HG02981 (cell line): ENCODE data around the gene EFNA5.

ENCODE experiments used
- ATAC-seq: cut with Tn5 transposase; IDR thresholded peaks from one replicate; pipeline ENCODE4 v1.9.1; 2021; ENCODE audit warnings: mild to moderate bottlenecking, moderate library complexity; ENCODE audit not compliant: unreplicated experiment

The EFNA5 gene

GRCh38 chr5:107607196-107607595 lies 63.5 kb downstream of the EFNA5 start:
- no peak for ATAC-seq

DNA sequence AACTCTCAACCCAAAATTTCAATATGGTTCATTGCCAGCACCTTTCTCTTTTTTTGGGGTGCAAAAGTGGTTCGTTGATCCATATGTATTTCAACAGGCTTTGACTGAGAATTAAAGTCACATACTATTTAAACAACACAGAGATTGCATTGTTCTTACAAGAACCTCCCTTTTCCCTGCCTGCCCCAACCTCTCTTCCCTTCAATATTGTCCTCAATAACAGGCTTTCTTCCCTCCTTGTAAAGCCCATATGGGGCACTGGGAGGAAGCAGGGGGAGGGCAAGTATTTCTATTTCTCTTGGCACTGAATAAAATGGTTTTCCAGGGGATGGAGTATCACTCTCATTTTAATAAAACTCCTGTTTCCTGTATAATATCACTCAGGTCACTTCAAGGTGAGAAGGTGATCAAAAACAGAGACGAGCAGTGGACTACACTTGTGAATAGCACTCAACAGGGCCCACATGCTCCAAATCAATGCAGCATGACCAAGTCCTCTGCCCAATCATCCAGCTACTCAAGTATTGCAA lies 65.1 kb downstream of the EFNA5 start:
- no peak for ATAC-seq

GRCh38 chr5:107604990-107605389 lies 65.7 kb downstream of the EFNA5 start:
- peak; percentile 61 for ATAC-seq

GRCh38 chr5:107604146-107604910 lies 66.4 kb downstream of the EFNA5 start:
- no peak for ATAC-seq

DNA sequence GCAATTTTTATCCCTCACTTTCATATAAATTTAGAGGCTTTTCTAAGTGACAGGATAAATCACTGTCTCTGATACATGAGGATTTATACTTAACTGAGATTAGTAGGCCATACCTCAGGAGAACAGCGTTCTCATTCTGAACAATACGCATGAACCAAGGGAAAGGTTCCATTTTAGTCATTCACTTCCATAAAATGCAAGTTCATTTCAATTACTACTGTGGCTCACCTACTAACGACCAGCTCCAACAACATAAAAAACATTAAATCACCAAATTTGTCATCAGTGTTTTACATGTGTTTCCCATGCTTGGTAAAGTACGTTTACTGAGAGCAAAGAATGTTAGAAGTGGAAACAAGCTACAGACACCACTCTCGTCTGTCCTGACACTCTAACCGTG lies 67.4 kb downstream of the EFNA5 start:
- no peak for ATAC-seq

DNA sequence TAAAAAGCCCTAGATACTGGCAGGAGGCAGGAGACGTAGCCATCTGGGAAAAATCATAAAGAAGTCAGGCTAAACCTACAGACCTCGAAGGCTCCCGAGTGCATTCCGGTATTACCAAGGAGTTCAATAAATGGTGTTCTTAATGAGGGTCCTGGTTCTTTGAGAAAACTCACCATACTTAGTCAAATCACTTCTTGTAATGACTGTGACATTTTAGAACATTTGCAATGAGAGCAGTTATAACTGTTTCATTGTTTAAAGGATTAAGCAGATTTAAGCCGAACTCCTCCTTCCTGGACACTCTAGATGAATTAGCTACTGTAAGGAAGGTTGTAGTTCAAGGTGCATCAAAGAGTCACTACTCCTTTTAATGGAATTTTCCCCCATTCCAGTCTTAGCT lies 67.8 kb downstream of the EFNA5 start:
- ATAC-seq = no peak

DNA sequence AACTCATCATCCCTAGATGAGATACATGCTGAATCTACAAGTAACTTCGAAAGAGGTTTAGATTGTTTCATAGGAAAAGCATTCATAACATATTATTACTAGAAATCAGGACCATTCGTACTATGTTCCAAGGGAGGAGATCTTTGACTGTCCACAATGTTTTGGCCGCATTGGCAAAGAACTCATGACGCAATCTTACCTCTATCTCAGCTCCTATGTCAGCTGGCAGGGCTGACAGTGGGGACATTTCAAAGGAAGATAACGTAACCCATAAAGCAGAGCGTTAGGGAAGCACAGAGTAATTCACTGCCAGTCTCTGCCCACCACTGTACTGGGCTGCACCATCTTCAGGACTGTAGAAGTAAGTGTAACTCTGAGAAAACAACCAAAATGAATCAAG lies 69.7 kb downstream of the EFNA5 start:
- no peak for ATAC-seq

DNA sequence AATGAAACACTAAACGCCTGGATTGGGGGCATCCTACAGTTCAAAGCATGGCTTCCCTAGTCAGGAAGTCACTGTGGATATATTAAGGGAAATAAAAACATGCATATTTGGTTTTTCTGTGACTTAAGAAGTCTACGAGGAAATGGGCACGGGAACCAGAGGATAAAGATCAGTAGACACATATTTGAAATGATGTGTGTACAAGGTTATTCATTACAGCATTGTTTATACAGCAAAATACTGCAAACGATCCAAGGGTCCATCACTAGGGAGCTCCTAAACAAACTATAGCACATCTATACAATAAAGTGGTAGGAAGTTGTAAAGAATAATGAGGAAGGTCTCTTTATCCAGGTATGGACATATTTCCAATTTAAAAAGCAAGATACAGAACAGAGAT lies 71.8 kb downstream of the EFNA5 start:
- ATAC-seq = no peak

DNA sequence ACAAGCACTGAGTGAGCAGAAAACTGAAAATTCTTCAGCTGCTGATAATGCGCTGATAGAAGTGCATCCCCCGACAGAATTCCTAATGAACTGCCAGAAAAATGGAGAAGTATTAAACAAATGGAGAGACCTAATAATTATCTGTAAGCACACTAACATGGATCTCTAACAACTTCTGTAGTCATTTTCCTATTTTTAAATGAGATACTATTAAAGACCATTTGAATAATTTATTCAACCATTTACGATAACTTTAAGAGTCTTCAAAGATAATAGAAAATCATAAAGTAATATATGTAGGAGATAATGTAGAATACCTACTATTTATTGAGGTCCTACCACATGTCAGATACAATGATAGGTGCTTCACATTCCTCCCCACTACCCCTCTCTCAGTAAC lies 72.9 kb downstream of the EFNA5 start:
- no peak for ATAC-seq

GRCh38 chr5:107597247-107597646 lies 73.5 kb downstream of the EFNA5 start:
- no peak for ATAC-seq

GRCh38 chr5:107594253-107595045 lies 76.3 kb downstream of the EFNA5 start:
- ATAC-seq = no peak

DNA sequence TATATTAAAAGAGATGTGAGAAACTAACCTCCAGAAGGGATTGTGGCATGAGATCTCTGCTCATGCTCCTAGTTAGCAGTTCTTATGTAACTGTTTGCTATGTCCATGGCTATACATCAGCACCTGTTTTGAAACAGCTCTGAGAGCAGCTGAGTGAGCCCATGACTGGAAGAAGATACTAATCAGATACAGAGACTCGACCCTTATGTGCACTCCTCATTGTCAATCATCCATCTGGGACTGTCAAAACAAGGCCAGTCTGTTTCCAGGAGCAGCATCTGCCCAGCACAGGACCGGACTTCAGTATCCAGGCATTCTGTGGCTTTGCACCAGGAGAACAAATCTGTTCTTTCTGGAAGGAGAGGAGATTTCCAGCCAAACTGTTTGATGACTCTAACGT lies 77.7 kb downstream of the EFNA5 start:
- ATAC-seq = no peak

- ATAC-seq = no peak
Observed at GRCh38 chr5:107592515-107592914, 78.2 kb downstream of the EFNA5 start.

GRCh38 chr5:107590686-107591085 lies 80.1 kb downstream of the EFNA5 start:
- ATAC-seq = no peak

DNA sequence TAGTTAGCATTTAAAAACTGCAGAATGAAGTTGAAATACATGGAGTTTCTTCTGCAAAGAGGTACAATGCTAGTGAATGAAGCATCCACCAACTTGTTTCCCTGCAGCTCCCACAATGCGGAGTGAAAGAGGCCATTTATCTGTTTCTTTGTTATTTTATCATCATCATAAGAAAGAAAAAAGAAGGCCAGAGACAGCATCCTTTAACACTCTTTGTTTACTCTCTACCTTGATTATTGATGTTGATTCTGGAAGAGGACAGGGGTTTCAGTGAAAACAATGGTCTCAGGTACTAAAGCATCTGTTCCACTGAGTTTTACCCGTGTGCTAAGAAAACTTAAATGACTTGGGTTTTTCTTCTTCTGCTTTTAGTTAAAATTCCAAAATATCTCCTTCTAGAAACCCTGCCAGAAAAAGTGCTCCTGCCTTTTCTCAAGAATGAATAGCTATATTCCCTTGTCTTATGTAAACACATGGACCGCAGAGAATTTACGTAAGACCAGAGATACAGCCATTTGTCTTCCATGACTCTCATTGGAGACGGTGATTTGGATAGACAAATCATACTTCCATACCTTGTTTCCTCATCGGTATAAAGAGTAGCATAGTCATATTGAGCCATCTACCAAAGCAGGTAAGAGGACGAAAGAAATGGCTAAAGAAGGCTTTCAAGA lies 81.1 kb downstream of the EFNA5 start:
- ATAC-seq = no peak

GRCh38 chr5:107582625-107583024 lies 88.1 kb downstream of the EFNA5 start:
- no peak for ATAC-seq

GRCh38 chr5:107580889-107581820 lies 89.6 kb downstream of the EFNA5 start:
- no peak for ATAC-seq

DNA sequence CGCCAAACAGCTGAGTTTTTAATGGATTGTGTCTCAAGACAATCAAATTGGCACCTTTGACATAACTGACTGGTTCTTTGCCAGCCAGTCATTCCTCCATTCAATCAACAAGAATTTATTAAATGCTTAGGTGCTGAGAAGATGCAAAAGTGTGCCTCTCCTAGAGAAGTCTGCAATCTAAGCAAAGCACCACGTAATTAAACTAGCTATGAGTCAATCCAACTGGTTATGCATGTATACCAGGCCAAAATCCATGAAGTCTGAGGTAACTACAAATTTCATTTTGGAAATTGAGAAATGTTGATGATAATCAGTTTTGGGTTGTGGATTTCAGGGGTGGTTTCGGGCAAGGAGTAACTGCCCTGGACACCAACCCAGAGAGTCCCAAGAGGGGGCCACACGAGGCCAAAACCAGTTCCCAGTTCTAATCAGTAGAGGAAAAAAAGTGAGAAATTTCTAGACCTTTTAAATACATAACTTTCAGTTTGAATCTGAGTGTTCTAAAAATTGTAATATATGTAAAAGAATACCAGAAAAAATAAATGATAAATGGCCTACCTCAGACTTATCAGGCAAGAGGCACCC lies 92.6 kb downstream of the EFNA5 start:
- ATAC-seq = no peak

DNA sequence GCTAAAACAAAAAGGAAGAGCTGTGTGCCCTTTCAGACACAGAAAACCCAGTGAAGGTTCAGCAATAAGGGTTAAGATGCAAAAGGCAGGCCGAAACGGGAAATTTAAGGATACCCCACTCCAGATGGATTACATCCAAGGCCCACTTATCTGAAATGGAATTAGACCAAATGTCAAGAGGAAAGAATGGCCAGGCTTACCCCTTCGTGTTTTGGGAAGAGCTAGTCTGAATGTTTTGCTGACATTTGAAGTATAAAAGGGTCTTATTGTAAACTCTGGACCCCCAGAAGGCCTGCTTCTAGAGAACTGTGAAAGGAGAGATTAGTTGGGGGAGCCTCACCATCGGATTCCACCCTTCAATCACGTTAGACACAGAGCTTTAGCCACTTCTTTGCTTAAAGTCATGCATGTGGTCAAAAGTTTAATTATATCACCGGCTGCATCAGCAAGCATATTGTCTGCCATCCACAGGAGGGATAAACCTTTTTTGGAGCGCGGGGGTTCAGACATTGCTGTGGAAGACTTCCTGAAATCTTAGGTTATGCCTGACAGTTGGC lies 93.3 kb downstream of the EFNA5 start:
- no peak for ATAC-seq
